NCI-H748 (cell line): ENCODE measurements around the gene SCAMP4.
"Not testable (repeated sequence)": the region's sequence is repeated elsewhere in the genome, so short reads cannot be mapped to it uniquely, and the experiment has no call there.

Experiments used
- DNase-seq: peaks from one replicate; lab custom pipeline; 2025; ENCODE audit not compliant: unreplicated experiment; lab: John Stamatoyannopoulos, UW

Gene SCAMP4

GRCh38 chr19:1866693-1867348, 38.4 kb upstream of the SCAMP4 start:
- DNase-seq = no peak

- DNase-seq = no peak
These were observed 37.9 kb upstream of the SCAMP4 start for GRCh38 chr19:1867349-1867724.

GRCh38 chr19:1868971-1869370, 36.2 kb upstream of the SCAMP4 start:
- DNase-seq = no peak

- no peak for DNase-seq
These were observed 34.0 kb upstream of the SCAMP4 start for GRCh38 chr19:1871140-1871597.

- no peak for DNase-seq
These were observed 33.6 kb upstream of the SCAMP4 start for GRCh38 chr19:1871630-1872029.

GRCh38 chr19:1872807-1873523, 32.2 kb upstream of the SCAMP4 start:
- no peak for DNase-seq

- no peak for DNase-seq
These were observed 31.4 kb upstream of the SCAMP4 start for GRCh38 chr19:1873524-1874473.

- DNase-seq = no peak
These were observed 30.5 kb upstream of the SCAMP4 start for GRCh38 chr19:1874554-1875185.

GRCh38 chr19:1875265-1875645, 29.9 kb upstream of the SCAMP4 start:
- not testable (repeated sequence) for DNase-seq

- DNase-seq = peak; percentile 89
These were observed 29.3 kb upstream of the SCAMP4 start for GRCh38 chr19:1875646-1876495.

- DNase-seq = peak; percentile 56
These were observed 28.5 kb upstream of the SCAMP4 start for GRCh38 chr19:1876496-1877279.

- peak; percentile 24 for DNase-seq
These were observed 27.9 kb upstream of the SCAMP4 start for GRCh38 chr19:1877280-1877660.

- DNase-seq = not testable (repeated sequence)
These were observed 26.6 kb upstream of the SCAMP4 start for GRCh38 chr19:1878583-1878982.

- not testable (repeated sequence) for DNase-seq
These were observed 25.2 kb upstream of the SCAMP4 start for GRCh38 chr19:1879982-1880381.

GRCh38 chr19:1880611-1881392, 24.4 kb upstream of the SCAMP4 start:
- DNase-seq = no peak

GRCh38 chr19:1881393-1882088, 23.7 kb upstream of the SCAMP4 start:
- not testable (repeated sequence) for DNase-seq

- no peak for DNase-seq
These were observed 23.0 kb upstream of the SCAMP4 start for GRCh38 chr19:1882089-1882785.
